ENCODE measurements around the gene MRPL2. TPM values are rescaled to one million over a fixed set of nuclear protein-coding genes. Genes with fewer than 3 reads are reported as not detected.

The MRPL2 gene
- total RNA-seq, 4 donors from 2014 or later, result 19.0 to 40.8 (median 22.1) TPM

- H3K27me3 ChIP-seq, result no peaks in the 10 kb centered on the region
- TF ChIP-seq POLR2A (IDR thresholded peaks at IDR 0.05) (no peak), CTCF (IDR thresholded peaks at IDR 0.05) (no peak)
- H3K36me3 ChIP-seq, result peaks cover 0 to 74% (median 0%) of the 10 kb centered on the region in 3 donors
- H3K4me1 ChIP-seq, result no peaks in the 10 kb centered on the region
- H3K27ac ChIP-seq, result no peak overlapping the region
- DNase-seq, result no peak
- H3K9me3 ChIP-seq, result no peaks in the 10 kb centered on the region
- H3K4me3 ChIP-seq, result no peak overlapping the region
Observed at GRCh38 chr6:43032326-43032725, 26.9 kb downstream of the MRPL2 start.

GRCh38 chr6:43029120-43029519, 30.1 kb downstream of the MRPL2 start:
- no peak overlapping the region for H3K27ac ChIP-seq
- no peak for DNase-seq
- TF ChIP-seq POLR2A (IDR thresholded peaks at IDR 0.05), result no peak
- TF ChIP-seq CTCF (IDR thresholded peaks at IDR 0.05), result no peak
- H3K4me3 ChIP-seq, result no peak overlapping the region
- H3K36me3 ChIP-seq, result peaks cover 0 to 73% (median 0%) of the 10 kb centered on the region in 3 donors
- H3K9me3 ChIP-seq, result no peaks in the 10 kb centered on the region
- no peaks in the 10 kb centered on the region for H3K4me1 ChIP-seq
- H3K27me3 ChIP-seq, result no peaks in the 10 kb centered on the region

GRCh38 chr6:43026365-43026764, 32.9 kb downstream of the MRPL2 start:
- H3K9me3 ChIP-seq, result no peaks in the 10 kb centered on the region
- TF ChIP-seq CTCF (IDR thresholded peaks at IDR 0.05), result no peak
- TF ChIP-seq POLR2A (IDR thresholded peaks at IDR 0.05), result no peak
- peaks cover 0 to 63% (median 0%) of the 10 kb centered on the region in 3 donors for H3K36me3 ChIP-seq
- no peak for DNase-seq
- H3K27ac ChIP-seq, result no peak overlapping the region
- H3K4me3 ChIP-seq, result no peak overlapping the region
- no peaks in the 10 kb centered on the region for H3K27me3 ChIP-seq
- peaks cover 0 to 15% (median 5%) of the 10 kb centered on the region in 4 donors for H3K4me1 ChIP-seq

GRCh38 chr6:43024436-43024835, 34.8 kb downstream of the MRPL2 start:
- H3K36me3 ChIP-seq, result peaks cover 0 to 50% (median 0%) of the 10 kb centered on the region in 3 donors
- no peak overlapping the region for H3K27ac ChIP-seq
- DNase-seq, result no peak

GRCh38 chr6:43021270-43022047, 37.8 kb downstream of the MRPL2 start, which contains the start of gene RRP36:
TSS of gene RRP36 (plus strand) at chr6:43021623. CDS start at chr6:43021655, 32 bp downstream.
- DNase-seq, result peak; percentile 72 to 88 (median 88)
- no peaks in the 10 kb centered on the region for H3K9me3 ChIP-seq
- peak within 1 kb of the TSS; percentile 80 to 89 (median 83) for H3K27ac ChIP-seq
- peaks cover 0 to 32% (median 8%) of the 10 kb centered on the region in 4 donors for H3K4me1 ChIP-seq
- no peaks in the 10 kb centered on the region for H3K27me3 ChIP-seq
- peaks cover 0 to 44% (median 0%) of the 10 kb centered on the region in 3 donors for H3K36me3 ChIP-seq
- TF ChIP-seq CTCF (IDR thresholded peaks at IDR 0.05) (no peak), POLR2A (IDR thresholded peaks at IDR 0.05) (peak in 1 of 2 donors; percentile 28)
- peak within 1 kb of the TSS; percentile 69 to 98 (median 80) for H3K4me3 ChIP-seq

More at GRCh38 chr6:43024436-43024835, 34.8 kb downstream of the MRPL2 start:
- Histone ChIP-seq H3K4me1 (peaks cover 0 to 21% (median 8%) of the 10 kb centered on the region in 4 donors), H3K9me3 (no peaks in the 10 kb centered on the region), H3K27me3 (no peaks in the 10 kb centered on the region), H3K4me3 (no peak overlapping the region)
- no peak for TF ChIP-seq CTCF (IDR thresholded peaks at IDR 0.05)
